Measurements from ENCODE around the gene TBPL1. TPM values are rescaled to one million over a fixed set of nuclear protein-coding genes. Genes with fewer than 3 reads are reported as not detected.

Gene TBPL1
- total and polyA plus RNA-seq, 9 of the 15 experiments (the other 6 are each of a cell fraction or from before 2014, with no cell fraction given): 78.1 to 152 (median 107) TPM

- TF ChIP-seq, protein P1, sequence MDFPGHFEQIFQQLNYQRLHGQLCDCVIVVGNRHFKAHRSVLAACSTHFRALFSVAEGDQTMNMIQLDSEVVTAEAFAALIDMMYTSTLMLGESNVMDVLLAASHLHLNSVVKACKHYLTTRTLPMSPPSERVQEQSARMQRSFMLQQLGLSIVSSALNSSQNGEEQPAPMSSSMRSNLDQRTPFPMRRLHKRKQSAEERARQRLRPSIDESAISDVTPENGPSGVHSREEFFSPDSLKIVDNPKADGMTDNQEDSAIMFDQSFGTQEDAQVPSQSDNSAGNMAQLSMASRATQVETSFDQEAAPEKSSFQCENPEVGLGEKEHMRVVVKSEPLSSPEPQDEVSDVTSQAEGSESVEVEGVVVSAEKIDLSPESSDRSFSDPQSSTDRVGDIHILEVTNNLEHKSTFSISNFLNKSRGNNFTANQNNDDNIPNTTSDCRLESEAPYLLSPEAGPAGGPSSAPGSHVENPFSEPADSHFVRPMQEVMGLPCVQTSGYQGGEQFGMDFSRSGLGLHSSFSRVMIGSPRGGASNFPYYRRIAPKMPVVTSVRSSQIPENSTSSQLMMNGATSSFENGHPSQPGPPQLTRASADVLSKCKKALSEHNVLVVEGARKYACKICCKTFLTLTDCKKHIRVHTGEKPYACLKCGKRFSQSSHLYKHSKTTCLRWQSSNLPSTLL (IDR thresholded peaks at IDR 0.05): no peak
- TF ChIP-seq SMARCE1 (IDR thresholded peaks at IDR 0.05) (peak; percentile 98), CBFA2T2 (conservative IDR thresholded peaks at IDR 0.05) (peak; percentile 89), CREM (IDR thresholded peaks at IDR 0.05; ENCODE audit: low read depth) (peak; percentile 50; the same call in 1 of the 2 replicates), CAMTA2 (CRISPR knock-in tag; conservative IDR thresholded peaks at IDR 0.05) (no peak), TEAD1 (CRISPR knock-in tag; IDR thresholded peaks at IDR 0.05) (no peak), MIER1 (IDR thresholded peaks at IDR 0.05; ENCODE audit: low read depth) (no peak), RAD51 (IDR thresholded peaks at IDR 0.05; ENCODE audit: borderline replicate concordance, low read depth) (no peak), HMG20B (CRISPR knock-in tag; IDR thresholded peaks at IDR 0.05) (no peak), MTF1 (CRISPR knock-in tag; IDR thresholded peaks at IDR 0.05; ENCODE audit: borderline replicate concordance) (no peak), ERF (CRISPR knock-in tag; IDR thresholded peaks at IDR 0.05) (no peak), RBM14 (IDR thresholded peaks at IDR 0.05; ENCODE audit: borderline replicate concordance, insufficient read depth, low read depth, low read length) (no peak), ETV1 (tag; conservative IDR thresholded peaks at IDR 0.05; ENCODE audit: low read depth) (peak; percentile 35; the same call in 1 of the 2 replicates), TCF7 (IDR thresholded peaks at IDR 0.05; ENCODE audit: borderline replicate concordance) (peak; percentile 48; the same call in 1 of the 2 replicates), ZSCAN32 (CRISPR knock-in tag; IDR thresholded peaks at IDR 0.05) (no peak), MCM2 (IDR thresholded peaks at IDR 0.05; ENCODE audit: low read depth) (no peak), HDAC6 (IDR thresholded peaks at IDR 0.05; ENCODE audit: low read depth, low read length) (no peak), ZNF263 (CRISPR knock-in tag; IDR thresholded peaks at IDR 0.05; ENCODE audit: borderline replicate concordance) (no peak), SRSF3 (IDR thresholded peaks at IDR 0.05; ENCODE audit: insufficient read depth, low read length) (no peak)
- TF ChIP-seq, protein P2, sequence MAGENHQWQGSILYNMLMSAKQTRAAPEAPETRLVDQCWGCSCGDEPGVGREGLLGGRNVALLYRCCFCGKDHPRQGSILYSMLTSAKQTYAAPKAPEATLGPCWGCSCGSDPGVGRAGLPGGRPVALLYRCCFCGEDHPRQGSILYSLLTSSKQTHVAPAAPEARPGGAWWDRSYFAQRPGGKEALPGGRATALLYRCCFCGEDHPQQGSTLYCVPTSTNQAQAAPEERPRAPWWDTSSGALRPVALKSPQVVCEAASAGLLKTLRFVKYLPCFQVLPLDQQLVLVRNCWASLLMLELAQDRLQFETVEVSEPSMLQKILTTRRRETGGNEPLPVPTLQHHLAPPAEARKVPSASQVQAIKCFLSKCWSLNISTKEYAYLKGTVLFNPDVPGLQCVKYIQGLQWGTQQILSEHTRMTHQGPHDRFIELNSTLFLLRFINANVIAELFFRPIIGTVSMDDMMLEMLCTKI (IDR thresholded peaks at IDR 0.05; ENCODE audit: partially characterized antibody): no peak
- TF ChIP-seq, protein P3, sequence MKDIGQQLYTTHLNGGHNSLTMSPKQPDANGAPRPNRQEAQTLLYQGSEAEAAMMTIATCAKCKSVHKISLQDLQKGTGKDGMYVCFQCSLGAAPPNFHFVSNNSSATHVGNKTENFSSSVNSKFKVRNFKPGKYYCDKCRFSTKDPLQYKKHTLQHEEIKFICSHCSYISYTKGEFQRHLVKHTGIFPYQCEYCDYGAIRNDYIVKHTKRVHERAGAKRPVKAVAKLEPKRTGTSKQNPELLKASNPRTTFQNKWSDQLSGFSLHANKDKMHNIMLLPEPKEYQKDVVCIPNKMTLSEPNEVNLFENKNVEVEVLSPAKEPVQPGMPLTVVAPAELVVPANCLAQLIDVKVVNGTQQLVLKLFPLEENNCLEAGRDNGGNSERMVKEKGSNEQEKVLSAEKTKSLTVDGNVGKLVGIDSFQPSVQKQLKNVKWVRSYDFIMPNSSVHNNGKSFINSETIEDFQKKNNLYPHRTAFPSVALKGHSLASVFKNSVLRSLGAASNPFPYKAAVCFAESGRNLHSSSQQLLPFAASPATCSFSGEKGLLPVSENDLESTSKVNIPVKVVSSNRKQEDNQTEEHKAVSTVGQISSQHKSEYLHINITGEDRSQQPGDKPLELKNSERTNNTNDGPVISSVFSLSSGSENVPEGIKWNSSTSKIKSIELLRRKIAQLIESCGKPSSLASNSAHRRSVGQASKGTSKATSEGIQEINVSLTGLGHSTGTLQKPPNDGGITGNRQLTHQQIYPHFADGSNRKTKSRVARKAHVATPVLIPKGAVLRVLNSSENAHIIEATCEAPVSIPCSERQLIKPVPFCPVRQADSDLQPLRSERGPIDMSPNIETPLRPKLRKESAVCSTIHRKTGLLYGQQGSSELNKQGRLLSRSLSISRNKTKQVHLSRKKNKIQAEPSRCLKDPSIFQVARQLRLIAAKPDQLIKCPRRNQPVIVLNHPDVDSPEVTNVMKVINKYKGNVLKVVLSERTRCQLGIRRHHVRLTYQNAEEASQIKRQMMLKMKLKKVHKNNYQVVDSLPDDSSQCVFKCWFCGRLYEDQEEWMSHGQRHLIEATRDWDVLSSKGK (CRISPR knock-in tag; IDR thresholded peaks at IDR 0.05): no peak
- TF ChIP-seq, protein P4, sequence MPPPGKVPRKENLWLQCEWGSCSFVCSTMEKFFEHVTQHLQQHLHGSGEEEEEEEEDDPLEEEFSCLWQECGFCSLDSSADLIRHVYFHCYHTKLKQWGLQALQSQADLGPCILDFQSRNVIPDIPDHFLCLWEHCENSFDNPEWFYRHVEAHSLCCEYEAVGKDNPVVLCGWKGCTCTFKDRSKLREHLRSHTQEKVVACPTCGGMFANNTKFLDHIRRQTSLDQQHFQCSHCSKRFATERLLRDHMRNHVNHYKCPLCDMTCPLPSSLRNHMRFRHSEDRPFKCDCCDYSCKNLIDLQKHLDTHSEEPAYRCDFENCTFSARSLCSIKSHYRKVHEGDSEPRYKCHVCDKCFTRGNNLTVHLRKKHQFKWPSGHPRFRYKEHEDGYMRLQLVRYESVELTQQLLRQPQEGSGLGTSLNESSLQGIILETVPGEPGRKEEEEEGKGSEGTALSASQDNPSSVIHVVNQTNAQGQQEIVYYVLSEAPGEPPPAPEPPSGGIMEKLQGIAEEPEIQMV (tag; conservative IDR thresholded peaks at IDR 0.05; ENCODE audit: low read depth): no peak
Observed at GRCh38 chr6:133957780-133958242, 4.8 kb downstream of the TBPL1 start (continued).

Data from K562 (cell line).